Panc1 (cell line): ENCODE measurements around the gene ST3GAL4. TPM values are rescaled to one million over a fixed set of nuclear protein-coding genes. Genes with fewer than 3 reads are reported as not detected.

ENCODE experiments used
- ATAC-seq: fragments of 200-7000 bp; cut with Tn5 transposase; 2 replicates; pipeline ENCODE4 v1.9.1; 2020; ENCODE audit warnings: mild to moderate bottlenecking, moderate library complexity
- BruUV-seq: library from RNA; stranded (reverse); fragments of 400-500 nt; replicated peaks from 2 replicates; lab custom pipeline; 2021; lab: Mats Ljungman, UMichigan
- CTCF ChIA-PET: fragments of 300-600 bp; sonication (Branson Sonifier 250); formaldehyde crosslinking; loops from one replicate; lab custom pipeline; 2022; ENCODE audit warnings: antibody characterized with exemption; lab: Charles Lee
- POLR2A ChIA-PET: fragments of 300-600 bp; sonication (Branson Sonifier 250); formaldehyde crosslinking; loops from one replicate; lab custom pipeline; 2022; ENCODE audit warnings: antibody characterized with exemption; lab: Charles Lee
- DNase-seq: peaks from one replicate; pipeline ENCODE4 v3.0.0-alpha.2; 2010; ENCODE audit warnings: low read depth, low spot score
- H3K27ac ChIP-seq: 2 replicates; pipeline ENCODE4 v1.5.1; 2011; ENCODE audit warnings: mild to moderate bottlenecking, low read length, inconsistent platforms
- H3K27me3 ChIP-seq: fragments of 200-500 bp; sonication (Bioruptor generic); 2 replicates; pipeline ENCODE4 v1.6.0; 2014; ENCODE audit warnings: low read length, inconsistent platforms; ENCODE audit not compliant: control insufficient read depth, insufficient read depth
- H3K36me3 ChIP-seq: fragments of 200-500 bp; sonication (Bioruptor generic); 2 replicates; pipeline ENCODE4 v1.5.1; 2014; ENCODE audit warnings: inconsistent platforms, mild to moderate bottlenecking, low read length, moderate library complexity; ENCODE audit not compliant: control insufficient read depth, insufficient read depth
- H3K4me1 ChIP-seq: 2 replicates; pipeline ENCODE4 v1.5.1; 2011; ENCODE audit warnings: inconsistent platforms, mild to moderate bottlenecking, low read length, moderate library complexity; ENCODE audit not compliant: control insufficient read depth, insufficient read depth
- H3K4me3 ChIP-seq, 2 experiments: 2 replicates each; pipeline ENCODE4 v1.5.1; 2011 to 2012; ENCODE audit warnings: low read depth in 2 of 2, low read length in 2 of 2, mild to moderate bottlenecking in 2 of 2, inconsistent platforms in 1 of 2, moderate library complexity in 1 of 2
- H3K9me3 ChIP-seq: fragments of 200-500 bp; sonication (Bioruptor generic); 2 replicates; pipeline ENCODE4 v1.5.1; 2014; ENCODE audit warnings: low read depth, mild to moderate bottlenecking, inconsistent platforms, low read length, moderate library complexity; ENCODE audit not compliant: control insufficient read depth, insufficient read depth
- POLR2AphosphoS5 ChIP-seq: IDR thresholded peaks from 2 replicates; pipeline ENCODE4 v1.6.1; 2012; ENCODE audit warnings: mild to moderate bottlenecking, low read depth, low read length, moderate library complexity
- SIN3A ChIP-seq: IDR thresholded peaks from 2 replicates; pipeline ENCODE4 v1.6.1; 2012; ENCODE audit warnings: low read depth, mild to moderate bottlenecking, low read length, moderate library complexity, borderline replicate concordance; ENCODE audit not compliant: insufficient read depth
- TCF7L2 ChIP-seq: IDR thresholded peaks from 2 replicates; pipeline ENCODE4 v1.6.1; 2011; ENCODE audit warnings: mild to moderate bottlenecking, low read depth, low read length, inconsistent platforms
- in situ Hi-C: cut with HindIII; loops from 2 replicates; pipeline ENCODE4 v1.10.0; 2016; ENCODE audit warnings: low sequenced_read_pairs, low pct_unique_long_range_greater_than_20kb
- intact Hi-C: fragments of 100-400 bp; cut with micrococcal nuclease; formaldehyde crosslinking; loops from one replicate; pipeline ENCODE4 v1.10.0; 2022; ENCODE audit not compliant: unreplicated experiment
- total RNA-seq: library from RNA; stranded (reverse); gene quantifications from one replicate; pipeline ENCODE4 v1.2.1, GENCODE V29; 2021; ENCODE audit not compliant: unreplicated experiment
- TF ChIP-seq, protein P1 (sequence below): fragments of 450-650 bp; IDR thresholded peaks from 2 replicates; pipeline ENCODE4 v1.5.1; 2017; ENCODE audit warnings: mild to moderate bottlenecking
- TF ChIP-seq, protein P2 (sequence below), 2 experiments: IDR thresholded peaks; 2 replicates each; pipeline ENCODE4 v1.6.1; 2011 to 2012; ENCODE audit warnings: low read depth in 2 of 2, control low read depth in 1 of 2, low read length in 1 of 2, mild to moderate bottlenecking in 1 of 2, moderate library complexity in 1 of 2; ENCODE audit not compliant: insufficient read depth in 1 of 2

Gene ST3GAL4
- total RNA-seq, 1 experiment from 2014 or later = 56.6 TPM

DNA sequence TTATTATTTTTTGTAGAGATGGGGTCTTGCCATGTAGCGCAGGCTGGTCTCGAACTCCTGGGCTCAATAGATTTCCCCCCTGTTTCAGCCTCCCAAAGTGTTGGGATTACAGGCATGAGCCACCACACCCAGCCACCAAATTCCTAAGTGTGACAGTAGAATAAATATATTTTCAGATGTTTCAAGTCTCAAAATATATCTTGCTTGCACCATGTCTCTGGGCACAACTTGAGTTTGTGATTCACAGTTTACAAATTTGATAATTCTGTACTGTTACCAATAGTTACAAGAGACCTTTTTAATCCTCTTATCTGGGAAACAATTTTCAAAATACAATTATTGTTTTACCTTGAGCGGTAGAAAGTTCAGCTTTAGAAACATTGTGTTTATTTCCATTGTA is 32.5 kb upstream of the ST3GAL4 start:
- no TSS peak for BruUV-seq
- Histone ChIP-seq H3K4me1 (no peaks in the 10 kb centered on the region), H3K27ac (no peak overlapping the region), H3K4me3 (no peak overlapping the region), H3K36me3 (no peaks in the 10 kb centered on the region), H3K27me3 (no peaks in the 10 kb centered on the region), H3K9me3 (no peaks in the 10 kb centered on the region)
- no peak for ATAC-seq
- TF ChIP-seq SIN3A (no peak), POLR2AphosphoS5 (no peak), TCF7L2 (no peak)
- TF ChIP-seq, protein P1, sequence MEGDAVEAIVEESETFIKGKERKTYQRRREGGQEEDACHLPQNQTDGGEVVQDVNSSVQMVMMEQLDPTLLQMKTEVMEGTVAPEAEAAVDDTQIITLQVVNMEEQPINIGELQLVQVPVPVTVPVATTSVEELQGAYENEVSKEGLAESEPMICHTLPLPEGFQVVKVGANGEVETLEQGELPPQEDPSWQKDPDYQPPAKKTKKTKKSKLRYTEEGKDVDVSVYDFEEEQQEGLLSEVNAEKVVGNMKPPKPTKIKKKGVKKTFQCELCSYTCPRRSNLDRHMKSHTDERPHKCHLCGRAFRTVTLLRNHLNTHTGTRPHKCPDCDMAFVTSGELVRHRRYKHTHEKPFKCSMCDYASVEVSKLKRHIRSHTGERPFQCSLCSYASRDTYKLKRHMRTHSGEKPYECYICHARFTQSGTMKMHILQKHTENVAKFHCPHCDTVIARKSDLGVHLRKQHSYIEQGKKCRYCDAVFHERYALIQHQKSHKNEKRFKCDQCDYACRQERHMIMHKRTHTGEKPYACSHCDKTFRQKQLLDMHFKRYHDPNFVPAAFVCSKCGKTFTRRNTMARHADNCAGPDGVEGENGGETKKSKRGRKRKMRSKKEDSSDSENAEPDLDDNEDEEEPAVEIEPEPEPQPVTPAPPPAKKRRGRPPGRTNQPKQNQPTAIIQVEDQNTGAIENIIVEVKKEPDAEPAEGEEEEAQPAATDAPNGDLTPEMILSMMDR = no peak
- TF ChIP-seq, protein P2, sequence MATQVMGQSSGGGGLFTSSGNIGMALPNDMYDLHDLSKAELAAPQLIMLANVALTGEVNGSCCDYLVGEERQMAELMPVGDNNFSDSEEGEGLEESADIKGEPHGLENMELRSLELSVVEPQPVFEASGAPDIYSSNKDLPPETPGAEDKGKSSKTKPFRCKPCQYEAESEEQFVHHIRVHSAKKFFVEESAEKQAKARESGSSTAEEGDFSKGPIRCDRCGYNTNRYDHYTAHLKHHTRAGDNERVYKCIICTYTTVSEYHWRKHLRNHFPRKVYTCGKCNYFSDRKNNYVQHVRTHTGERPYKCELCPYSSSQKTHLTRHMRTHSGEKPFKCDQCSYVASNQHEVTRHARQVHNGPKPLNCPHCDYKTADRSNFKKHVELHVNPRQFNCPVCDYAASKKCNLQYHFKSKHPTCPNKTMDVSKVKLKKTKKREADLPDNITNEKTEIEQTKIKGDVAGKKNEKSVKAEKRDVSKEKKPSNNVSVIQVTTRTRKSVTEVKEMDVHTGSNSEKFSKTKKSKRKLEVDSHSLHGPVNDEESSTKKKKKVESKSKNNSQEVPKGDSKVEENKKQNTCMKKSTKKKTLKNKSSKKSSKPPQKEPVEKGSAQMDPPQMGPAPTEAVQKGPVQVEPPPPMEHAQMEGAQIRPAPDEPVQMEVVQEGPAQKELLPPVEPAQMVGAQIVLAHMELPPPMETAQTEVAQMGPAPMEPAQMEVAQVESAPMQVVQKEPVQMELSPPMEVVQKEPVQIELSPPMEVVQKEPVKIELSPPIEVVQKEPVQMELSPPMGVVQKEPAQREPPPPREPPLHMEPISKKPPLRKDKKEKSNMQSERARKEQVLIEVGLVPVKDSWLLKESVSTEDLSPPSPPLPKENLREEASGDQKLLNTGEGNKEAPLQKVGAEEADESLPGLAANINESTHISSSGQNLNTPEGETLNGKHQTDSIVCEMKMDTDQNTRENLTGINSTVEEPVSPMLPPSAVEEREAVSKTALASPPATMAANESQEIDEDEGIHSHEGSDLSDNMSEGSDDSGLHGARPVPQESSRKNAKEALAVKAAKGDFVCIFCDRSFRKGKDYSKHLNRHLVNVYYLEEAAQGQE (IDR thresholded peaks at IDR 0.05; ENCODE audit: insufficient read depth in 1 of 2, low read depth in 2 of 2, low read length in 1 of 2) = no peak
- intact Hi-C loops = no loop called here
- in situ Hi-C loops = no loop called here
- no peak for DNase-seq
- ChIA-PET POLR2A (no interaction called here), CTCF (no interaction called here)

DNA sequence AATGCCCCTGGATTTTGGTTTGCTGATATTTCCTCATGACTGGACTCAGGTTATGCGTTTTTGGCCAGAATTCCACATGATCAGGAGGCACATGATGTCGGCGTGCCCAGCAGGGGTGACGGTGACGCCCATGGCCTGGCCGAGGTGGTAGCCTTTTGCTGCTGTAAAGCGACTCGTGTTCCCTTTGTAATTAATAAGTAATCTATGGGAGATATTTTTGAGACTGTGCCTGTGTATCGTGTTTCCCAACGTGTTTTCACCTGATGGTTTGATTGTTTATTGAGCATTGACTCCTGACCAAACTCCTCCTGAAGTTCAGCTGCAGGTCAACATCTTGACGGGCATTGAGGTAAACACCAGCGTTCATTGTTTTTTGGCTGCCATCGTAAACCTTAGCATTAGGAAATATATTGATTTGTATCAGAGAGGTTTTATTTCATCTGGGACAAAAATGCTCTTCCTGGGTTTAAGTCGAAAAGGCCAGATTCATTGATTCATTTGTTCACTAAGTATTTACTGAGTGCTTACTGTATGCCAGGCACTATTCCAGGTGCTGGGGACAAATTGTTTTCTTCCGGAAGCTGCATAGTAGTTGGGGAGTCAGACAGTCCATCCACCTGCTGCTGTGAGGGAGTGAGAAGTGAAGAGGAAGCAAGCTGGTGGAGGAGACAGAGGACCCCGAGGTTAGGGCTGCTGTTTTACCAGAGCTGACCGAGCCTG is 28.0 kb upstream of the ST3GAL4 start:
- TF ChIP-seq TCF7L2 (no peak), SIN3A (no peak), POLR2AphosphoS5 (no peak)
- TF ChIP-seq, protein P2 (IDR thresholded peaks at IDR 0.05; ENCODE audit: insufficient read depth in 1 of 2, low read depth in 2 of 2, low read length in 1 of 2) = no peak
- TF ChIP-seq, protein P1 = no peak
- BruUV-seq = no TSS peak
- in situ Hi-C loops = no loop called here
- no peaks in the 10 kb centered on the region; the same call in 1 of the 2 replicates for H3K36me3 ChIP-seq
- intact Hi-C loops = no loop called here
- DNase-seq (no peak), ATAC-seq (no peak)
- no peak overlapping the region for H3K27ac ChIP-seq
- H3K27me3 ChIP-seq = no peaks in the 10 kb centered on the region
- H3K9me3 ChIP-seq = no peaks in the 10 kb centered on the region
- no peak overlapping the region for H3K4me3 ChIP-seq
- ChIA-PET CTCF (no interaction called here), POLR2A (interaction anchor here (0.7 kb wide), 1 partner anchor 27 kb away, joined by 3 read pairs; no protein-coding TSS in a partner anchor)
- no peaks in the 10 kb centered on the region; the same call in 1 of the 2 replicates for H3K4me1 ChIP-seq
